SKM-1 treated with dmso at 0.1 percent for 144 hours (cell line): Measurements from ENCODE around the gene LRRC52.

ENCODE experiments used
- DNase-seq: peaks from one replicate; lab custom pipeline; 2025; ENCODE audit not compliant: unreplicated experiment; lab: John Stamatoyannopoulos, UW

LRRC52 gene, protein sequence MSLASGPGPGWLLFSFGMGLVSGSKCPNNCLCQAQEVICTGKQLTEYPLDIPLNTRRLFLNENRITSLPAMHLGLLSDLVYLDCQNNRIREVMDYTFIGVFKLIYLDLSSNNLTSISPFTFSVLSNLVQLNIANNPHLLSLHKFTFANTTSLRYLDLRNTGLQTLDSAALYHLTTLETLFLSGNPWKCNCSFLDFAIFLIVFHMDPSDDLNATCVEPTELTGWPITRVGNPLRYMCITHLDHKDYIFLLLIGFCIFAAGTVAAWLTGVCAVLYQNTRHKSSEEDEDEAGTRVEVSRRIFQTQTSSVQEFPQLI

DNA sequence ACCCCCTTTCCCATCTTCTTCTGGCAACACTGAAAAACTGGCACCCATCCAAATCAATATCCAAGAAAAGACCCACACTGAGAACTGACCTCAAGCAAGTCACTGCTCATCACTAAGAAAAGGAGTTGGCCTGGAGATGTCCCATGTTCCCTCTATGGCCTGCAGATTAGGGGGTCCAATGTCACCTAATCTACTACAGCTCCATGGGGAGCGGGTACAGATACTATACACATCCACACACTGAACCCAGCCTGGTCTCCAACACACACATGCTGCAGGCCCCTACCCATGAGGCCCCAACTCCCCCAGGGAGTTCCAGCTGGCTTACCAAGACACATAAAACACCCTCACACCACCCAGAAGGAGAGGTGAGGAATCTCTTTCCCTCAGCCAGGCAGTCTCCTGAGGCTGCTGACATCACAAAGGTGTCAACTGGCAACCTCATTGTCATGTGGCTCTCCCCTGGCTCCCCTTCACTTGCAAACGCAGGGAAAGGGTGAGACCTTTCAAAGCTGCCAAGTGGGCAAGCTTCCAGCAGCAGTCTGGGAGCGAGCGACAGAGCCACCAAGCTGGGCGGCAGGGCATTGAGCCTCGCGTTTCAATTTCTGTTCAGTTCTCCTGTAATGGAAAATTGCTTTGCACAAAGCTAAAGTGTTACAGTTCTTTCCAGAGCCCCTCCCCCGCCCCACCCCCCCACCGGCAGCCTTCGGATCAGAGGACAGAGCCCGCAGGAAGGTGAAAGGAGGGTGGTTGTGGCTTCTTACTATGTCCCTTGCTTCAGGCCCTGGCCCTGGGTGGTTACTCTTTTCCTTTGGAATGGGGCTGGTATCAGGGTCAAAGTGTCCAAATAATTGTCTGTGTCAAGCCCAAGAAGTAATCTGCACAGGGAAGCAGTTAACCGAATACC, at the start of gene LRRC52:
Gene LRRC52 (plus strand): TSS at position 469 of the 907 bp plus-strand sequence. CDS start 297 bp downstream, at position 766.
- no peak for DNase-seq

DNA sequence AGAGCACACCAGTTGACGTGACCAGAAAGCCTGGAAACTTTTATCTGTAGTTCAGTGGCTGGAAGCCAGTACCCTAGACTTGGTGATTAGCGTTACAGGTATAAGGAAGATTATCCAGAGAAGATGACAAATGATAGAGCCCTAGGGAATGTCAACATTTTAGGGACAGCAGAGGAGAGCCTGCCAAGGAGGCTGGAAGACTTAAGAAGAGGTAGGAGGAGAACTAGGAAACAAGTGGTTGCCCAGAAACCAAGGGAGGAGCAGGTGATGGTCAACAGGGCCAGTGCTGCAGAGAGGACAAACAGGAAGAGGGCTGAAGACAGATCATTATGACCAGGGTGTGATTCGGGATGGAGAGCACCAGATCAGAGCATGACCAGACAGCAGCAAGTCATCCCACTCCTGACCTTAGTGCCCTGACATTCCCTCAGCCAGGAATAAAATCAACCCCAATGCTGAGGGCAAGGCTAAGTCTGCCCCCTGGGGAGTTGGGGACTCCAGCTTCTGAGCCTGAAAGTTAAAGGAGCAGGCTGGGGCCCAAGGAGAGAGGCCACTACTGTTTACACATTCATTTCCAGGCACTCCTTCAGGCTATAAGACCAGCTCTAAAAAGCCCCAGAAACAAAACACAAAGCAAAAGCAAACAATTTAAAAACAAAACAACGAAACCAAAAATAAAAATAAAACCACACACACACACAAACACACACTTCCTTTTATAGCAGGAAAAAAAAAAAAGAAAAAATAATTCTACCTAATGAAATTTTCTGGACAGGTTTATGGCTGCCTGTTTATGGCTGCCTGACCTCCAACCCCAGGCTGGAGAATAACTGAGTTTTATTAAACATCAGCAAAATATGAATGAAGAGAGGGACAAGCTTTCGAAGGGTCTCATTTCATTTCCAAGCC, 48.6 kb upstream of the LRRC52 start:
- no peak for DNase-seq

DNA sequence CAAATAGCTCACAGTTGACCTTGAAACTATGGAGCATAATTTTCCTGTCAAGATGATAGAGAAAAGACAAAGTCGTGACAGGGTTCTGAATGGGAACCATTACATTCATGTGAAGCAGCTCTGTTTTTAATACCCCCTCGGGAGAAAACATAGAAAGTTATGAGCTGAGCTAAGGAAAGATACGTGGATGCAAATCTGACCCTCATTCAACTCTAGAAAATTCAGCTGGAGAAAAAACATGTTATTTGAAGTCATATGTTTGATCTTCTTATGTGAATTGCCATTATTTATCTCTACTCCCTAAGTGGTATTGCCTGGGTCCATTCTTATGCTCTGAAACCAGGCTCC, 48.0 kb upstream of the LRRC52 start:
- DNase-seq: no peak

DNA sequence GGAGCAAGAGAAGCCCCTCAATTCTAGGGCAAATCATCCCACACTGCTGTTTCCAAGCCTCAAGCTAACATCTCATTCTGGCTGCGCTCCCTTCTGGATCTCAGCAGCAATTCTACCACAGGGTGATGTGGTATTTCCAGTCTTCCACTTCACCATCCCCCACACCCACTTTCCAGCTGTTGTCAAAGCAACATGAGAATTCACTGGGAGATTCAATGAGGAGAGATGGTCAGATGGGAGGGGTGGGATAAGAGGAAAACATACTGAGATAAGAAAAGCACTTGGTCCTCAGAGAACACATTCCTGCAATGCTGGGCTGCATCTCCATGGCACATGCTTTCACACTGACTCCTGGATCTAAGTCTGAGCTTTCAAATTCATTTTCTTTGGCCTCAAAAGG, 47.3 kb upstream of the LRRC52 start:
- DNase-seq: no peak

DNA sequence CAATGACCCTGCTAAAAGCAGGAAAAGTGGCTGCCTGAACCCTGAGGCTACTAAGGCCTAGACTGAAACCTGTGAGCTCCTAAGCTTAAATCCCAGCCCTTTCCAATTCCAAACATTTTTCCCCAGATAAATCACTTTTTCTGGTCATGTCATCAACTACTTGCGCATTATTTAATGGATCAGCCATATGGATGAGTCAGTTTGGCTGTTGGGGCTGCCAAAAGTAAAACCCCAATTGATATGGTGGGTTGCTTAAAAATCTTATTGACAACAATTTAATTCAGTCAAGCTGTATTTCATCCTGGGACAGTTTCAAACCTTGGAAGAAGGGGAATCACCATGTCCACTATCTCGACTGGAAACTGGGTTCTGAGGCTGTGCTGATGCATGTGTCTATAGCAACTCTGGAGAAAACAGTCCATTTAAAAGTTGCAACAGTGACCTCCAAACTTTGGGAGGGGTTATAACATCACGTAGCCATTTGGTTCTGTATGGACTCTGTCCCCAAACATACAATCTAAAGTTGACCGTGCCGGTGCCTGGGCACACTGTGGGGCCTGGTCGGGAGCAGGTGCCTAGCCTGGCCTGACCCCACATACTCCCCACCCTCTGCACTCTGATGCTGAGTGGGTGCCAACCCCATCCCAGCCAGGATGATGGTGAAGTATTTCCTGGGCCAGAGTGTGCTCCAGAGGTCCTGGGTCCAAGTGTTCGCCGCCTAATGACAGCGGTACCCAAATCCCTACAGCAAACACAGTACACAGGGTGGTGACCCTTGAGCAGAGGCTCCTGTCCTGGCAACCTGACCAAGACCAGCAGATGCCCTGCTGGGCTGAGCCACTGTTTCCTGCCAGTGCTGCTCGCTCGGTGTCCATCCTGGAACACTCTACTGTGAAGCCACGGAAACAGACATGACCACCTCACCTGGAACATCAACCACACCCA, 46.5 kb upstream of the LRRC52 start:
- no peak for DNase-seq

DNA sequence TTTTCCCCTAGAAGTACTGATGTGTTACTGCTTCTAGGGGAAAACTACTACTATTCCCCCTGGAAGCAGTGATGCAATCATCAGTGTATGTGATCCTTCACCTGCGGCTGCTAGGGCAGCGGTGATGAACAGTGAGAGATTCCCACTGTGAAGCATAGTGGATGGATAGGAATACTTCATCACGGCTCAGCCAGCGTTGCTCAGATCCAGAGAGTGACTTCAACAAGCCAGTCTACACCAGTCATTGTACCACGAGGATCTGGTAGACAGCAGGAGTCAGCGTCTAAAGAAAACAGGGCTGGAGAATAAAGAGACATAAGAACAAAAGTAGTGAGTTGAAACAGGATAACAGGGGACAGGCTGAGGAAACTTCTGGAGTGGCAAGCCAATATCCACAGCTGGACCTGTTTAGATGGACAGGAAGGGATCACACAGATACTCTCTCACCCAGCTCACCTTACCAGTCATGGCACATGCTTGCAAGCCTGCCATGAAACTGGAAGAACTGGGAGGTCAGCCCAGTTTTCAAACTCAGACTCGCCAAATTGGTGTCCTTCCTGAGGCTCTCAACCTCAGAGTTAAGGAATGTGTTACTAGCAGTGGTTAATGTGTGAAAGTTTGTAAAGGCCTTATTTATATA, 42.4 kb upstream of the LRRC52 start:
- DNase-seq: no peak

DNA sequence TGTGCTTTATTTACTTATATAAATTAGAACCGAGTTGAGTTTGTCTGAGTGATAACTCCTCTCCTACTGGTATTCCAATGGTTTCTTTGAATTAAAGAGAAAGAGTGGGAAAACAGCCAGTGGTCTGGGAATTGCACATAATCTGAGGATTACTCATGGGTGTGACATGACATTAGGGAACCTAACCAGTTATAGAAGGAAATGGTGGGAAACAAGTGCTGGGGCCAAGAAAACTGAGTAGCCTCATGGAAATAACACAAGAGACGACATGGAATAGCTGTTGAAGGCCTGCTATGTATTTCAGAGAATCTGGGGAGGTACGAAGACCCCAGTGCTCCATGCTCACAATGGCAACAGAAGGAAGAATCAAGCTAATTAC, 41.8 kb upstream of the LRRC52 start:
- DNase-seq: no peak

DNA sequence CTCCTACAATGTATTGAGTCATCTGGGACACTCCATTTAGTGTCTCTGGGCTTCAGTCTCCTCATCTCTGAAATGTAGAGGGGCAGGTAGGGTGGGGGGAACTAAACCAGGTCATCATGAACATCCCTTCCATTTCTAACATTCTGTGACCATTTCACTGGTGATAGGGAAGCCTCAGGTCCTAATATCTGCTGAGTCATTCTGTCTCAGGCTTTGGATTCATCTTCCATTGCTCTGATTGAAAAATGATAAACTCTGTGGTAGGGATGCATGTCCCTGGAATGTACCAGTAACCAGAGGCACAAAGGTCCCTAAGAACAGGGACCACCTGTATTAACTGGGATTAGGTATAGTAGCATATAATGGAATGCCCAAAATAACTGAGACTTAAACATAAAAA, 36.2 kb upstream of the LRRC52 start:
- no peak for DNase-seq

DNA sequence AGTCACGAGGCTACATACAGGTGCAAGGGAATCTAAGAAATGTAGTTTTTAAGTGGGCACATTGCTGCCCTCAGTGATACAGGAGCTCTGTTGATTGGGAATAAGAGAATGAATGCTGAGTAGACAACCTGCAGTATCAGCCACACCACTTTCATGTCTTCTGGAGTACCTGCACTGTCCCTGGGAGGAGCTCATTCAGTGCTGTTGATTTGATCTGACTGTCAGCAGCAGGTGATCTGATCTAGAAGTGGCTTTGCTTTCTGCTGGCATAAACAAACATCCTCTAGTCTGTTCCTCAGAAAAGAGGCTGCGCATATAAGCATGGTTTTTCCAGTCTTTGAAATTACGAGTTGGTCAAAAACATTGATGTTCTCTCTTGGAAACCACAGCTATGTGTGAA, 35.5 kb upstream of the LRRC52 start:
- DNase-seq: no peak

DNA sequence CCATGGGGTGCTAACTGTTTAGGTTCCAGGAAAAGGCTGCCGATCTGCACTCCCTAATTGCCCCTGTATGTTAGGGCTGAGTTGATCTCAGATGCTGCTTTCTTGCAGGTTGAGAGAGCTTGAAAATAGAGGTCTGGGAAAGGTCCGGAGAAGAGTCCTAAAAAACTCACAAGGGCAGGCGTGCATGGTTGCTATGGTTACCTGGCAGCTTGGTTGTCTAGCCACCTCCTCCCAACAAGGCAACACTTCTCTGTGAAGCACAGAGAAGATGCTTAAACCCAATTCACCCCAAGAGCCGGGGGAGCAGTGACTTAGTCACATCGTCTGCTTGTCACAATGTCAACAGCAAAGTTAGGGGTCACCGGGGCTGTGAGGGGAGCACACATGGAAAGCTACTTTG, 31.0 kb upstream of the LRRC52 start:
- DNase-seq: no peak

DNA sequence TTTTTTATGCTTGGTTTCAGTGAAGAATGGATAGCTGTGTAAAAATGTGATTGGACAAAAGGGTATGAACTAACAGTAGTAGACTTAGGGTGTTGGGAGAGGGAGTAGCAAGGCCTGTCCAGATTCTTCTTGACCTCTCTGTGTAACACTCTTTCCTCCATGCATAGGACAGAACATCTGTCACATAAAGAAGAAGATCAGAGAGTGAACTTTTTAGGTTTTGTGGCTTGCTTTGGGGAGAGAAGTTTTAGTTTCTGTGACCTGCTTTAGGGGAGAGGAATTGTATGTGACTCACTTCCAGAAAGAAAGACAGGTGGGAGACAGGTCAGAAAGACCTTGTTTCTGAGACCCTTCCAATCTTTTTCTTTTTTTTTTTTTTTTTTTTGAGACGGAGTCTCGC, 27.3 kb upstream of the LRRC52 start:
- DNase-seq: no peak

DNA sequence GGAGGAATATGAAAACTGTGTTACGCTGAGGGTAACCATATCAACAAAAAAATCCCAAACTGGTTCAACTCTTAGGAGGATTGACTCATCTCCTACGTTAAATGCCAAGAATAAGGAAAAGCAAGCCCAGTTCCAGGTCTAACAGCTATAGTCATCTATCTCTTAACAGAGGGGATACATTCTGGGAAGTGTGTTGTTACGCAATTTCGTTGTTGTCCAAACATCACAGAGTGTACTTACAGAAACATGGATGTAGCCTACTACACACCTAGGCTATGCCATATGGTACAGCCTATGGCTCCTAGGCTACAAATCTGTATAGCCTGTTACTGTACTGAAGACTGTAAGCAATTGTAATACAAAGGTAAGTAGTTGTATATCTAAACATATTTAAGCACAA, 23.2 kb upstream of the LRRC52 start:
- no peak for DNase-seq

DNA sequence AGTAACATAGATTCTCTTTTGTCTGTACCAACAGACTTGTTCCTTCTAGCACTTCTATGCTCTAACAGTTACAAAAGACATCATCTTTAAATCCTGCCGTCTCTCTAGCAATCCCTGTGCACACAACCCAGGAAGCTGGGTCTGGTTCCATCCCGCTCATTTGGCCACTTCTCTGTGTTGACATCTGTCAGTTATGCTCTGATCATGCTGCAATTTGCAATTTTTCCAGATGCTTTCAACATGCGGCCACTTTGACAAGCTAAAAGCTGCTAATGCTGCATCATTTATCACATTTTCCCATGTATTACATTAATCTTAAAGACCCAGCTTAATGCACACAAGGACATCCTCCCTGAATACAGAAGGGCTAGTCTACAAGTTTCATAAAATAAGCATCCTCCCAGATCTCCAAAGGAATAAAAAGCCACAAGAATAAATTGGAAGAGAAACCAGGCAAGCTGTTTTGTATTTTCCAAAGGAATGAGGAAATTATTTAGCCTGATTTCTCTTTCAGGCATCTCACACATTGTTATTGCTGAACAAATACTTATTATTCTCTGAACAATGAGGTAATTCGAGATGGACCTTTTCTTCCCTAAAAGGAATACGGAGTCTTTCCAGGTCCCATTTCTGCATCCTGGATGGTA, 19.0 kb upstream of the LRRC52 start:
- DNase-seq: no peak

DNA sequence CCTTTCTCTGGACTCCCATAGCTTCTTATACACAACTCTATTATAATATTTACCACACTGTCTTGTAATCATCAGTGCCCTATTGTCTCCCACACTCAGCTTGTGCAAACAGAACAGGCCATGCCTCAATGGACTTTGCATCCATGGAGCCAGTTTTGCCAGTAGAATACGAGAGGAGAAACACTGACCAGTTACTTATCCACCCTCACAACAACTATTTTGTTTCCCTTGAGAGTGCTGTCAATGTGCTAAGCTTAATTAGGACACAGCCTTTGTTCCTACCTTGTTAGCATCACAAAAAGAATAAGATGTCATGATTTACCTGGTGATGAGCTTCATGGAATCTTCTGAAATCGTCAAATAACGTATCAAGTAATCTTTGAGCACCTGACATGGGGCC, 18.1 kb upstream of the LRRC52 start:
- no peak for DNase-seq

DNA sequence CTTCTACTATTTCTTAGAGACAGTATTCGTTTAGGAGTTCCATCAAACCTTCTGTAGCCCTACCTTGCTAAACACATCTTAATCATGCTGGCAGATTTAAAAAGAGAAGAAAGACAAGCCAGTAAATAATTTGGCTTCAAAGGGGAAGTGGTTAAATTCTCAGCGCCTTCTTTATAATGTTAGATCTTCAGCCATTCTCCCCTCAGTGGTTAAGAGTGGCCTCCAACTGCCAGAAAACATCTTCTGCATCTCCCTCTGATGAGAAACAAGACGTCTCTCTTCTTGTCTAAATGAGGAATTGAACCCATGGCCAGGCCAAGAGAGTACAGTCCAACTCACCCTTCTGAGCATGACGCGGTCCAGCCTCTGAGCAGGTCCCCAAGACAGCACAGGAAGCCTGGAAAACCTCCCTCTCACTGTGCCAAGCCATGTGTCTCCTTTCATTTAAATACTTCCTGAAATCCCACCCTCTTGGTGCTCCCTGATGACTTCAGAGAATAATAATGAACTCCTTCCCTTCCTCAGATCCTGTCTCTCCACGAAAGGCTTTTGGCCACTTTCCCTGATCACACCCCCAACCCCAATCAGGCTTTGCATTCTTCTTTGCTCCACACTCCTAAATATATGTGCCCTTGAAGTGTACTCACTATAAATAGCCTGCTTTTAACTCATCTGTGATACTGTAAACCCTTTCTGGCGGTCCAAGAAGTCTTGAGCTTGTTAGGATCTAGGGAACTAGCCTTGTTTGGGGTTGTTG, 16.4 kb upstream of the LRRC52 start:
- no peak for DNase-seq

DNA sequence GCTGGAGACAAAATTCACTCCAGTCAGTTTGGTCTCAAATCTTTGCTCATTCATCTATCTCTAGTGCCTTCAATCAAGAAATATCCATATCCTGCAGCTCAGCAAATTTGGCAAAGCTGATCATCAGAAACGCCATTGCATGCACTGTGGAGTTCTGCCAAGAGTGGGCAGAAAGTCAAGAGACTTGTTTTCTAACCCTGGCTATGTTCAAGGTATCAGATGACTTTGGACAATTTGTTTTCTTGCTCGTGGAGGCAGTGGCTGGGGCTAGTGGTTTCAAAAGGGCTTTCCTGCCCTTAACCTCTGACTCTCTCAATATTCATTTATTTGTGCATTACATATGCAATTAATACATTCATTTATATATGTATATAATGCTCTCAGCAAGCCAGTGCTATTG, 12.8 kb upstream of the LRRC52 start:
- no peak for DNase-seq

DNA sequence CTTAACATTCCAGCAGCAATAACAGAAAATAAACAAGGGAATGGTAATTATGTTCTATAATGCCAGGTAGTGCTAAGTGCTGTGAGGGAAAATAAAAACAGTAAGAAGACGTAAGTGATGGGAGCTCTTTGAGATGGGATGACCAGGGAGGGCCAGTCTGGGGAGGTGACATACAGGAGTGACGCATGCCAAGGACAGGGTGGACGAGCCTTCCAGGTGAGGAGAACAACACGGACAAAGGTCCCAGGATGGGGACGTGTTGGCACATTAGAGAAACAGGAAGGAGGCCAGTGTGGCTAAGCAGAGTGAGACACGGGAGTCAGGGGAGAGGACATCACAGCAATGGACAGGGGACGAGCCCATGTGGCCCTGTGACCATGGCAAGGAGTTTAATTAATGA, 11.7 kb upstream of the LRRC52 start:
- DNase-seq: no peak

DNA sequence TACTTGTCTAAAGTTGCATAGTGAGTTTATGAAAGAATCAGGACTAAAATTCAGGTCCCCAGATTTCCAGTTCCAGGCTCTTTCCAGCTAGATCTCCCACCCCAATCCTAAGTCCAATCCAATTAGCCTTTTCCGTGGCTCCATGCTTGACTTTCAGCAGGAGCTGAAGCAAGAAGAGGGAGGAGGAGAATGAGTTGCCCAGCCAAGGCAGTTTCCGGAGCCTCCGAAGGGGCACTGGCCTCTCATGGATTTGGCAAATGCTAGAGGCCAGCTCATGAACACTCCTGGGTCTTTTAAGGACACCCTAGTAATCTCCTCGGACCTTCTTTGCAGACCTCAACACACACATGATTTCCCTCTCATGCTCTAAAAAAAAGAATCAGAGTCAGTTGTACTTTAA, 10.5 kb upstream of the LRRC52 start:
- no peak for DNase-seq

DNA sequence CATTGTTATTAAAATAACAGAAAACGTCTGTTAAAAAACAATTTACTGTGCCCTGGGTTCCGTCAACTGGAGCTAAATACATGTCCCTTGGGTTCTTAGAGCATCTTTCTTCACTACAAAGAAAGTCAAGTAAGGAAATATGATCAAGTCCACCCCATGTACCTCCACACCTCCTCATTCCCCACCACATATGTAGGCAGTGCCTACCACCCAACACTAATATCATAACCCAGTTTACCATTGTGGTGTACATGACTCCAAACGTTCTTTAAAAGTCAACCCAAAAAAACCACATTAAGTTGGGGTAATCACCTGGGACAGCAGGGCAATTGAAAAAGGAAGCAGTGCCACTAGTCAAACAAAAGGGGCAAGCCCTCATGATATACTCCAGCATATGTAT, 7.8 kb upstream of the LRRC52 start:
- DNase-seq: no peak
